HG03025 (cell line): ENCODE results near the gene FGF21.
"Not testable (repeated sequence)": the region's sequence is repeated elsewhere in the genome, so short reads cannot be mapped to it uniquely, and the experiment has no call there.

ENCODE experiments used
- ATAC-seq: cut with Tn5 transposase; IDR thresholded peaks from one replicate; pipeline ENCODE4 v1.9.1; 2021; ENCODE audit warnings: mild to moderate bottlenecking, moderate library complexity; ENCODE audit not compliant: unreplicated experiment, low FRiP score

Gene FGF21

DNA sequence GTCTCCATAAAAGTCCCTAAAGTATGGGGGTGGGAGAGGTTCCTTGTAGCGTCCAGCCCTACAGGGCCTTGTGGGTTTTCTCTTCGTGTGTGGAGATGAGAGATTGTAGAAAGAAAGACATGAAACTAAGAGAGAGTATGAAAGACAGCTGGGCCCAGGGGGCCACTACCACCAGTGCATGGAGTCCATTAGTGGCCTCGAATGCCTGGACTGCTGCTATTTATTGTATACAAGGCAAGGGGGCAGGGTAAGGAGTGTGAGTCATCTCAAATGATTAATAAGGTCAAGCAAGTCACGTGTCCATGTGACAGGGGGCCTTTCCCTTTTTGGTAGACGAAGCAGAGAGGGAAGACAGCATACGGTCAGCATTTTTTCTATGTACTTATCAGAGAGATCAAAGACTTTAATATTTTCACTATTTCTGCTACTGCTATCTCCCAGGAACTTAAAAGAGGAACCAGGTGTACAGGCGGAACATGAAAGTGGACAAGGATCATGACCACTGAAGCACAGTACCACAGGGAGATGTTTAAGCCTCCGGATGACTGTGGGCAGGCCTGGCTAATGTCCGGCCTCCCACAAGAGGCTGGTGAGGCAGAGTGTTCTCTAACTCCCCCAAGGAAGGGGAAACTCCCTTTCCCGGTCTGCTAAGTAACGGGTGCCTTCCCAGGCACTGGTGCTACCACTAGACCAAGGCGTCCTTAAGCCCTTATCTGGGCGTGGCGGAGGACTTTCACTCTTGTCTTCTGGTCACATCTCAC, 25.5 kb downstream of the FGF21 start:
- no peak for ATAC-seq

GRCh38 chr19:48784527-48784926, 29.2 kb downstream of the FGF21 start:
- ATAC-seq, result no peak

- ATAC-seq, result not testable (repeated sequence)
Measured at GRCh38 chr19:48786422-48786821, 31.1 kb downstream of the FGF21 start.

- not testable (repeated sequence) for ATAC-seq
Measured at GRCh38 chr19:48787331-48787730, 32.0 kb downstream of the FGF21 start.

DNA sequence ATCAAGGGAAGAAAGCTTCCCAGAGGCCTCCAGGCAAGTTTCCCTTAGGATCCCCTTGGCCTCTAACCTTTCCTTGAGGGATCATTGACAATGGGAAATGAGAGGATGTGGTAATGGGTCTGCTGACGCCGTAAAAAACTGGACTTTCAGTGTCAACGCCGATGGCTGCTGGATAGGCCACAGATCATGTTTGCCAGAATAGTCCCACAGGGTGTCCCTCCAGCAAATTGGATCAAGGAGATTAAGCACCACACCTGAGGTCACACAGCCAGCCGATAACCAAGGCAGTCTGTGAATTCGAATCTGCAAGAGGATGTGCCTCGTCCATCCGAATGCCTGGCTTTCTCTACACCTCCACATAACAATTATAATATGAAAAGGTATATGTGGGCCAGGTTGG, 37.9 kb downstream of the FGF21 start:
- ATAC-seq, result no peak

GRCh38 chr19:48794291-48794690, 39.0 kb downstream of the FGF21 start:
- no peak for ATAC-seq

GRCh38 chr19:48795055-48795684, 39.8 kb downstream of the FGF21 start:
- peak; percentile 79 for ATAC-seq

DNA sequence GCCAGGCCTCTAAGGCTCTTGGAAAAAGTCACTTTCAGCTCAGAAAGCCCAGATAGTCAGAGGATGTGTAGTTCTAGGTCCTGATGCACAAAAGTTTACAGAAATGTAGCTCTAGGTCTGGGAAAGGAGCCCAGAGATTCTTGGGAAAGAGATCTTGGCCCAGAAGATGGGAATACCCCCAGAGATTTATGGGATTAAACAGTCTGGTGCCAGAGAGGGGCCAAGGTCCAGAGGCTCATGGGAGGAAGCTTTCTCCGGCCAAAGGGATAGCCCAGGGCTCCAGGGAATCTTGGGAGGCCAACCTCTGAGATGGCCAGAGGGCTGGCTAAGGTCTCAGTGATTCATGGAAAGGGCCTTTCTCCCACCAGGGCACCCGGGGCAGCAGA, 40.4 kb downstream of the FGF21 start:
- no peak for ATAC-seq

- ATAC-seq, result no peak
Measured at GRCh38 chr19:48796298-48797083, 41.2 kb downstream of the FGF21 start.

GRCh38 chr19:48797103-48797502, 41.8 kb downstream of the FGF21 start:
- ATAC-seq, result no peak

DNA sequence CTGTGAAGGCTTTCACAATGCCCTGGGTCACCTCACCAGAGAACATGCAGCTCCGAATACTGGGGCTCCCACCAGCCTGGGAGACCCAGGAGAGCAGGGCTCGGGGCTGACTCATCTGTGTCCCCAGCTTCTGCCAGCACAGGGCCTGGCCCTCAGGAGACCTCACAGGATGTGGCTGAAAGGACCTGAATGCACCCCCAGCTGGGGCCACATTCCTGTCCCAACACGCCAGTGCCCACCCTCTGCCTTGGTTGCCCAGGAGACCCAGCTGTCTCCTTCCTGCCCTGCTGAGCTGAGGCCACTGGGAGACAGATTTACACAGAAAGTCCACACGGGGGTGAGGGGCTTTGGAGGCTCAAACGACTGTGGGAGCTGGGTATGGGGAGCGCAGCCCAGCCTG, 43.6 kb downstream of the FGF21 start:
- no peak for ATAC-seq

DNA sequence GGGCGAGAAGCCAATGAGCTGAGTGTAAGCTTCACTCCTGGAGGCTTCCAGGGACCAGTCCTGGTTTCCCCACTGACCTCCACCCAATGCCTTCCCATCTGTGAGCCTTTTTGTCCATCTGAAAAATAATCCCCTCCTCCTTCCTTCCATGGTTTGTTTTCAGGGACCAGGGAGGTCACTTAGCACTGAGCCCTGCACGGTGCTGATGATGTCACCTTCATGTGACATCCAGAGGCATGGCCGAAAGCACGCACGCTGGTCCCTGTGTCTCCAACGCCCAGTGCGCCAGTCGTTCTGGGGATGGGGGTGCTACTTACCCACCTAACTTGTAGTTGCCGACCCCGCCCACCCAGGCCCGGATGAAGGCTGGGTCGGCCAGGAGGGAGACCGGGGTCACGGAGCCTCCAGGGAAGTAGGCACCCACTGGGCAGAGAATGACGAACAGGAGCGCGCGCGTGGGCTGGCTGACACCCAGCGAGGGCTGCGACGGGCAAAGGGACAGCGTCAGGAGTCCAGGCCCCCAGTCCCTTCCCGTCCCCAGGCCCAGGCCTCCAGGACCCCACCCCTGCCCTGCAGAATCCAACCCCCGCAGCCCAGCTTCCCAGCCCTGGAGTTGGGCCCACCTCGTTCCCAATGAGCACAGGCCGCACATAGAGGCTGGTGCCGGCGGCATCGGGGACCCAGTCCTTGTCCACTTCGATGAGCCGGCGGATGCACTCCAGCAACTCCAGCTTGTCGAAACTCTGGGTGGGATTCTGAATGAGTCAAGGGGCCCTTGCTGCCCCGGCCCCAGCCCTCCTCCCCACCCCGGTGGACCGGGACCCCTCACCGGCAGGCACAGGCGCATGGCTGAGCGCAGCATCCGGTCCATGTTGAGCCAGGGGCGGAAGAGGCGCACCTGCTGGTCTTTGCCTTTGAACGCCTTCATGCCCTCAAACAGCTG, 44.3 kb downstream of the FGF21 start:
- no peak for ATAC-seq

DNA sequence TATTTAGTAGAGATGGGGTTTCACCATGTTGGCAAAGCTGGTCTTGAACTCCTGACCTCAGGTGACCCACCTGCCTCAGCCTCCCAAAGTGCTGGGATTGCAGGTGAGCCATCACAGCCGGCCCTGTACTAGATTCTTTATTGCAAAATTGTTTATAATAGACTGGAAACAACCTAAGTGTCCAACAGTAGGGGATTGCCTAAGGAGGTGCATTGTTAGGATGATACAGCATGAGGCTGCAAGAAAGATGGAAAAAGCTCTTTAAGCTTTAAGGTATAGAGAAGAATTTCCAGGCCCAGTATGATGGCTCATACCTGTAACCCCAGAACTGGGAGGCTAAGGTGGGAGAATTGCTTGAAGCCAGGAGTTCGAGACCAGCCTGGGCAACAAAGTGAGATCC, 47.3 kb downstream of the FGF21 start:
- no peak for ATAC-seq

DNA sequence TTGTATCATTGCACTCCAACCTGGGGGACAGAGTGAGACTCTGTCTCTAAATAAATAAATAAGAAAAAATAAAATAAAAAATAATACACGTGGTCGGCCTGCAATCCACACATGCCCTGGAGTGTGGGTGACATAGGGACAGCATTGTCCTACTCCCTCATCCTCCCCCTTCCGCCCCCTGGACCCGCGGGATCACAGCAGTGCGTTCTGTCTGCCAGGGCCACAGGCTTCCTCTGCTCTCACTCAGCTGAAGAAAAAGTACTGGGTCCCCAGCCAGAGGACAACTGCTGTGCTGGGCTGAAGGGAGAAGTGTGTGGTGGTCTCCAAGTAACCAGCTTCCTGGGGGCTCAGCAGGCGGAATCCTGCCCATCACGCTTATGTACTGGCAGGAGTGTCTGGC, 49.2 kb downstream of the FGF21 start:
- ATAC-seq, result no peak

- ATAC-seq, result no peak
Measured at GRCh38 chr19:48805452-48805851, 50.1 kb downstream of the FGF21 start.

GRCh38 chr19:48806518-48806817, 51.1 kb downstream of the FGF21 start:
- no peak for ATAC-seq

GRCh38 chr19:48806818-48807589, 51.7 kb downstream of the FGF21 start:
- no peak for ATAC-seq

DNA sequence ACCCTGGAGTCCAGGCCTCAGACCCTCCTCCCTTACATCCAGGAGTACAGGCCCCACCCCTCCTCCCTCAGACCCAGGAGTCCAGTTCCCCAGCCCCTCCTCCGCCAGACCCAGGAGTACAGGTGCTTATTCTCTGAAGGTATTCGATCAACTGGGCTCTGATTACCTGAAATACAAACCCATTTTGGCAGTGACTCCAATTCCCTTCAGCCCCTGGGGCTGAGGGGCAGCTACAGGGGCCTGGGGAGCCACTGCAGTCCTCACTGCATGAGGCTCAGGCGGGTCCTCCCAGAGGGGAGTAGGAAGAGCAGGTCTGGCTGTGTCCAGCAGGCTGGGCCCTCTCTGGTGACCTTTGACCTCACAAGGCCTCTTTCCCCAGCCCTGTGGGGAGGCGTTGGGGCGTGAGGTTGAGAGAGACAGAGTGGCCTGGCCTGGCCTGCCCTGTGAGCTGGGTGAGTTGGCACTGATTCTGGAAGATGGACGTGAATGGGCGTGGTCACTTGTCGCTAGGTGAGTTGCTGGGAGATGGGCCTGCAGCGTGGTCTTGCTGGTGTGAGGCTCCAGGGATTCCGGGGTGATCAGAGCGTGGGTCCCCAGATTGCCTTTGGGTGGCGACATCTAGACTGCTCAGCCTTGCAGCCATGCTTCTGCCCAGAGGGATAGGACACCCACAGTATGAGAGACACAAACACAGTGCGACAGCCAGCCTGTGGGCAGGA, 52.4 kb downstream of the FGF21 start:
- no peak for ATAC-seq
